GM12891 (cell line): ENCODE results near the gene RIT1.

ENCODE experiments used
- POLR2A ChIP-seq: IDR thresholded peaks from 2 replicates; pipeline ENCODE4 v1.6.1; 2011; ENCODE audit warnings: low read depth, low read length, control low read depth
- POLR2AphosphoS5 ChIP-seq: IDR thresholded peaks from 2 replicates; pipeline ENCODE4 v1.6.1; 2011; ENCODE audit warnings: low read depth, low read length, control low read depth

GRCh38 chr1:155944444-155944799, 33.3 kb upstream of the RIT1 start:
- TF ChIP-seq POLR2AphosphoS5 = no peak
- TF ChIP-seq POLR2A = no peak; the same call in 1 of the 2 replicates
